Liver (tissue), 3 donors: ENCODE measurements around the gene CEBPG.

Experiments
- ATF3 ChIP-seq: IDR thresholded peaks from 2 replicates; pipeline ENCODE4 v1.6.1; 2016; ENCODE audit warnings: antibody characterized with exemption
- FOXA1 ChIP-seq: IDR thresholded peaks from 2 replicates; pipeline ENCODE4 v1.6.1; 2016; ENCODE audit warnings: antibody characterized with exemption
- RAD21 ChIP-seq, 2 donors: IDR thresholded peaks; 2 replicates each; pipeline ENCODE4 v1.6.1; 2016; ENCODE audit warnings: antibody characterized with exemption in 2 of 2, mild to moderate bottlenecking in 2 of 2
- SP1 ChIP-seq: IDR thresholded peaks from 2 replicates; pipeline ENCODE4 v1.6.1; 2018; ENCODE audit warnings: antibody characterized with exemption, mild to moderate bottlenecking
- TAF1 ChIP-seq: conservative IDR thresholded peaks from 2 replicates; pipeline ENCODE4 v1.6.1; 2016; ENCODE audit warnings: antibody characterized with exemption, mild to moderate bottlenecking
- TF ChIP-seq, protein P1 (sequence below): fragments of 150-350 bp; IDR thresholded peaks from 2 replicates; pipeline ENCODE4 v1.5.1; 2017; ENCODE audit warnings: improper control_type of control experiment, low read depth, low read length; ENCODE audit not compliant: missing input control
- TF ChIP-seq, protein P2 (sequence below): IDR thresholded peaks from 2 replicates; pipeline ENCODE4 v1.6.1; 2016; ENCODE audit warnings: antibody characterized with exemption, mild to moderate bottlenecking
- TF ChIP-seq, protein P3 (sequence below): IDR thresholded peaks from 2 replicates; pipeline ENCODE4 v1.6.1; 2016; ENCODE audit warnings: antibody characterized with exemption
- TF ChIP-seq, protein P4 (sequence below): IDR thresholded peaks from 2 replicates; pipeline ENCODE4 v1.6.1; 2016; ENCODE audit warnings: antibody characterized with exemption
- donor health status: healthy.
- donor health status: healthy.

DNA sequence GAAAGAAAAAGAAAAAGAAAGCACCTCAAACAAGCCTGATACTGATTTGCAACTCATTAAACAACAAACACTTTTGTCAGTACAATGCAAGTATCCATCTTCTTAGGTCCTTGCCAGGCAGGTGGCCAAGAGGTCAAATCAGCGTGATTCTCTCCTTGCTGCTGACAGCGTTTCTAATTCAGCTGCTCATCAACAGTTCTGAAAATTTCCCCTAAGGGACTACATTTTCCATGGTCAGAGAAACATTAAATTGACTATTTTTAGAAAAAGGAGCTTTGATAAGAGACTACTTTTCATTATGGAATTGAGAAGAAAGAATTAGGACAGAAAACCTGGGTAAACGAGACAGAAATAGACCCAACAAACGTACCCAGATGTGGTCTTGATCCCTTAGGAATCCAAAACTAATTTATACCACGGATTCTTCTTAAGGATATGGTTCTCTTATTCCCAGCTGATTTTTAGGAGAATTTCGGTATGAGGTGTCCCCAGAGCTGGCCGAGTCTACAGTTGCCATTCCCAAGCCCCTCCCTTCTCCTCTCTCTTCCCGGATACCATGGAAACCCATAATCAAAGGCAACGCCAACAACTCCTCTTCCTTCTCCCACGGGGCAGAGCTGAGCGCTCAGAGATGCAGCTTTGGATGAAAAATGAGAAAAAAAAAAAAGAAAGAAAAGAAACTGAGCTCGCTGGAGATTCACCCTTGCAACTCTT is 29.5 kb upstream of the CEBPG start:
- TF ChIP-seq, protein P1, sequence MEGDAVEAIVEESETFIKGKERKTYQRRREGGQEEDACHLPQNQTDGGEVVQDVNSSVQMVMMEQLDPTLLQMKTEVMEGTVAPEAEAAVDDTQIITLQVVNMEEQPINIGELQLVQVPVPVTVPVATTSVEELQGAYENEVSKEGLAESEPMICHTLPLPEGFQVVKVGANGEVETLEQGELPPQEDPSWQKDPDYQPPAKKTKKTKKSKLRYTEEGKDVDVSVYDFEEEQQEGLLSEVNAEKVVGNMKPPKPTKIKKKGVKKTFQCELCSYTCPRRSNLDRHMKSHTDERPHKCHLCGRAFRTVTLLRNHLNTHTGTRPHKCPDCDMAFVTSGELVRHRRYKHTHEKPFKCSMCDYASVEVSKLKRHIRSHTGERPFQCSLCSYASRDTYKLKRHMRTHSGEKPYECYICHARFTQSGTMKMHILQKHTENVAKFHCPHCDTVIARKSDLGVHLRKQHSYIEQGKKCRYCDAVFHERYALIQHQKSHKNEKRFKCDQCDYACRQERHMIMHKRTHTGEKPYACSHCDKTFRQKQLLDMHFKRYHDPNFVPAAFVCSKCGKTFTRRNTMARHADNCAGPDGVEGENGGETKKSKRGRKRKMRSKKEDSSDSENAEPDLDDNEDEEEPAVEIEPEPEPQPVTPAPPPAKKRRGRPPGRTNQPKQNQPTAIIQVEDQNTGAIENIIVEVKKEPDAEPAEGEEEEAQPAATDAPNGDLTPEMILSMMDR = no peak
- no peak for TF ChIP-seq RAD21 (IDR thresholded peaks at IDR 0.05)
- TF ChIP-seq, protein P2, sequence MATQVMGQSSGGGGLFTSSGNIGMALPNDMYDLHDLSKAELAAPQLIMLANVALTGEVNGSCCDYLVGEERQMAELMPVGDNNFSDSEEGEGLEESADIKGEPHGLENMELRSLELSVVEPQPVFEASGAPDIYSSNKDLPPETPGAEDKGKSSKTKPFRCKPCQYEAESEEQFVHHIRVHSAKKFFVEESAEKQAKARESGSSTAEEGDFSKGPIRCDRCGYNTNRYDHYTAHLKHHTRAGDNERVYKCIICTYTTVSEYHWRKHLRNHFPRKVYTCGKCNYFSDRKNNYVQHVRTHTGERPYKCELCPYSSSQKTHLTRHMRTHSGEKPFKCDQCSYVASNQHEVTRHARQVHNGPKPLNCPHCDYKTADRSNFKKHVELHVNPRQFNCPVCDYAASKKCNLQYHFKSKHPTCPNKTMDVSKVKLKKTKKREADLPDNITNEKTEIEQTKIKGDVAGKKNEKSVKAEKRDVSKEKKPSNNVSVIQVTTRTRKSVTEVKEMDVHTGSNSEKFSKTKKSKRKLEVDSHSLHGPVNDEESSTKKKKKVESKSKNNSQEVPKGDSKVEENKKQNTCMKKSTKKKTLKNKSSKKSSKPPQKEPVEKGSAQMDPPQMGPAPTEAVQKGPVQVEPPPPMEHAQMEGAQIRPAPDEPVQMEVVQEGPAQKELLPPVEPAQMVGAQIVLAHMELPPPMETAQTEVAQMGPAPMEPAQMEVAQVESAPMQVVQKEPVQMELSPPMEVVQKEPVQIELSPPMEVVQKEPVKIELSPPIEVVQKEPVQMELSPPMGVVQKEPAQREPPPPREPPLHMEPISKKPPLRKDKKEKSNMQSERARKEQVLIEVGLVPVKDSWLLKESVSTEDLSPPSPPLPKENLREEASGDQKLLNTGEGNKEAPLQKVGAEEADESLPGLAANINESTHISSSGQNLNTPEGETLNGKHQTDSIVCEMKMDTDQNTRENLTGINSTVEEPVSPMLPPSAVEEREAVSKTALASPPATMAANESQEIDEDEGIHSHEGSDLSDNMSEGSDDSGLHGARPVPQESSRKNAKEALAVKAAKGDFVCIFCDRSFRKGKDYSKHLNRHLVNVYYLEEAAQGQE = no peak
- TF ChIP-seq, protein P3, sequence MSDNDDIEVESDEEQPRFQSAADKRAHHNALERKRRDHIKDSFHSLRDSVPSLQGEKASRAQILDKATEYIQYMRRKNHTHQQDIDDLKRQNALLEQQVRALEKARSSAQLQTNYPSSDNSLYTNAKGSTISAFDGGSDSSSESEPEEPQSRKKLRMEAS = no peak
- no peak for TF ChIP-seq SP1
- TF ChIP-seq TAF1 = no peak
- no peak for TF ChIP-seq ATF3
- TF ChIP-seq, protein P4, sequence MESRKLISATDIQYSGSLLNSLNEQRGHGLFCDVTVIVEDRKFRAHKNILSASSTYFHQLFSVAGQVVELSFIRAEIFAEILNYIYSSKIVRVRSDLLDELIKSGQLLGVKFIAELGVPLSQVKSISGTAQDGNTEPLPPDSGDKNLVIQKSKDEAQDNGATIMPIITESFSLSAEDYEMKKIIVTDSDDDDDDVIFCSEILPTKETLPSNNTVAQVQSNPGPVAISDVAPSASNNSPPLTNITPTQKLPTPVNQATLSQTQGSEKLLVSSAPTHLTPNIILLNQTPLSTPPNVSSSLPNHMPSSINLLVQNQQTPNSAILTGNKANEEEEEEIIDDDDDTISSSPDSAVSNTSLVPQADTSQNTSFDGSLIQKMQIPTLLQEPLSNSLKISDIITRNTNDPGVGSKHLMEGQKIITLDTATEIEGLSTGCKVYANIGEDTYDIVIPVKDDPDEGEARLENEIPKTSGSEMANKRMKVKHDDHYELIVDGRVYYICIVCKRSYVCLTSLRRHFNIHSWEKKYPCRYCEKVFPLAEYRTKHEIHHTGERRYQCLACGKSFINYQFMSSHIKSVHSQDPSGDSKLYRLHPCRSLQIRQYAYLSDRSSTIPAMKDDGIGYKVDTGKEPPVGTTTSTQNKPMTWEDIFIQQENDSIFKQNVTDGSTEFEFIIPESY = no peak
- TF ChIP-seq FOXA1 = no peak
